H1 (cell line): ENCODE data around the gene ARRDC1. TPM values are rescaled to one million over a fixed set of nuclear protein-coding genes. Genes with fewer than 3 reads are reported as not detected.
A peak's percentile ranks its signal among the peaks of the same experiment; 100 is the strongest.

Experiments
- CTCF ChIA-PET: fragments of 300-600 bp; sonication (Branson Sonifier 250); formaldehyde crosslinking; loops from one replicate; lab custom pipeline; 2021; ENCODE audit not compliant: partially characterized antibody; lab: Charles Lee
- POLR2A ChIA-PET: fragments of 300-600 bp; sonication (Branson Sonifier 250); formaldehyde crosslinking; loops from one replicate; lab custom pipeline; 2021; ENCODE audit warnings: inconsistent platforms; ENCODE audit not compliant: partially characterized antibody; lab: Charles Lee
- DNase-seq, 2 experiments: peaks; one replicate each; pipeline versions ENCODE4 v3.0.0 to v3.0.0-alpha.2; 2010 to 2022; ENCODE audit warnings: low spot score in 2 of 2, low read depth in 1 of 2, mixed read lengths in 1 of 2
- FAIRE-seq: peaks from 2 replicates; lab custom pipeline; 2011; peaks lifted over from hg19 to GRCh38; lab: Jason Lieb, UNC
- H2AFZ ChIP-seq: 2 replicates; pipeline ENCODE4 v1.8.1; 2012; ENCODE audit warnings: low read length, inconsistent platforms
- H2AK5ac ChIP-seq: 2 replicates; pipeline ENCODE4 v1.6.1; 2013; ENCODE audit warnings: low read depth, low read length
- H2BK120ac ChIP-seq: replicated peaks from 2 replicates; pipeline ENCODE3; 2013; ENCODE audit warnings: low read depth, low read length, inconsistent platforms
- H2BK12ac ChIP-seq: 2 replicates; pipeline ENCODE4 v1.6.1; 2013; ENCODE audit warnings: low read depth, low read length
- H2BK15ac ChIP-seq: 2 replicates; pipeline ENCODE4 v1.6.1; 2013; ENCODE audit warnings: low read length
- H2BK20ac ChIP-seq: 2 replicates; pipeline ENCODE4 v1.6.1; 2013; ENCODE audit warnings: low read length
- H2BK5ac ChIP-seq: 2 replicates; pipeline ENCODE4 v1.6.1; 2013; ENCODE audit warnings: low read depth, low read length
- H3K14ac ChIP-seq: 2 replicates; pipeline ENCODE4 v1.6.1; 2013; ENCODE audit warnings: inconsistent platforms; ENCODE audit not compliant: insufficient read length
- H3K18ac ChIP-seq: 2 replicates; pipeline ENCODE4 v1.6.1; 2013; ENCODE audit warnings: low read length; ENCODE audit errors: extremely low read depth
- H3K23ac ChIP-seq: 2 replicates; pipeline ENCODE4 v1.6.1; 2013; ENCODE audit warnings: inconsistent platforms; ENCODE audit not compliant: insufficient read length
- H3K23me2 ChIP-seq: 2 replicates; pipeline ENCODE4 v1.6.1; 2013; ENCODE audit warnings: low read depth, low read length
- H3K27ac ChIP-seq: 2 replicates; pipeline ENCODE4 v1.6.1; 2011; ENCODE audit warnings: low read depth, low read length, inconsistent platforms
- H3K27me3 ChIP-seq, 4 experiments: replicated peaks in 1 of 4; 1 replicate in 1 of 4; 2 replicates in 3 of 4; pipeline versions ENCODE4 v1.6.1 to v1.8.1; 2011 to 2013; ENCODE audit warnings: low read length in 3 of 4, mild to moderate bottlenecking in 3 of 4, inconsistent platforms in 2 of 4, mixed read lengths in 2 of 4, moderate library complexity in 1 of 4; ENCODE audit not compliant: control insufficient read depth in 3 of 4, insufficient read depth in 3 of 4; ENCODE audit errors: extremely low read depth in 1 of 4
- H3K36me3 ChIP-seq, 4 experiments: 2 replicates each; pipeline versions ENCODE4 v1.6.1 to v1.8.1; 2011 to 2013; ENCODE audit warnings: mild to moderate bottlenecking in 4 of 4, low read length in 3 of 4, moderate library complexity in 2 of 4, control low read depth in 1 of 4, inconsistent platforms in 1 of 4; ENCODE audit not compliant: insufficient read depth in 4 of 4, control insufficient read depth in 2 of 4
- H3K4ac ChIP-seq: replicated peaks from 2 replicates; pipeline ENCODE3; 2013; ENCODE audit warnings: low read length, low read depth, mixed read lengths, inconsistent platforms; ENCODE audit not compliant: insufficient read length
- H3K4me1 ChIP-seq, 4 experiments: replicated peaks in 1 of 4; 1 replicate in 1 of 4; 2 replicates in 3 of 4; pipeline versions ENCODE4 v1.6.1 to v1.8.1; 2011 to 2013; ENCODE audit warnings: low read length in 3 of 4, inconsistent platforms in 2 of 4, mixed read lengths in 1 of 4; ENCODE audit not compliant: insufficient read depth in 4 of 4, control insufficient read depth in 3 of 4
- H3K4me2 ChIP-seq, 2 experiments: 2 replicates each; pipeline versions ENCODE4 v1.6.1 to v1.8.1; 2011 to 2013; ENCODE audit warnings: low read depth in 2 of 2, low read length in 2 of 2, control low read depth in 1 of 2, inconsistent platforms in 1 of 2, mild to moderate bottlenecking in 1 of 2; ENCODE audit not compliant: insufficient read depth in 1 of 2
- H3K4me3 ChIP-seq, 4 experiments: fragments of 200-600, 300-600 bp in 1 of 4; sonication (generic), shearing (Covaris generic), sonication (Bioruptor Twin) in 1 of 4; 2 replicates each; pipeline versions ENCODE4 v1.5.1 to v1.8.1; 2011 to 2016; ENCODE audit warnings: low read length in 4 of 4, low read depth in 3 of 4, control low read depth in 2 of 4, inconsistent platforms in 2 of 4, mild to moderate bottlenecking in 2 of 4, mixed read lengths in 1 of 4, moderate library complexity in 1 of 4; ENCODE audit not compliant: insufficient read depth in 2 of 4; ENCODE audit errors: extremely low read depth in 1 of 4
- H3K56ac ChIP-seq: replicated peaks from 2 replicates; pipeline ENCODE3; 2013; ENCODE audit warnings: low read depth, mild to moderate bottlenecking, mixed read lengths, low read length, inconsistent platforms; ENCODE audit not compliant: insufficient read length
- H3K79me1 ChIP-seq: 2 replicates; pipeline ENCODE4 v1.6.1; 2013; ENCODE audit warnings: low read depth, low read length, control low read depth
- H3K79me2 ChIP-seq, 2 experiments: 2 replicates each; pipeline versions ENCODE4 v1.6.1 to v1.8.1; 2012 to 2013; ENCODE audit warnings: low read length in 2 of 2, mild to moderate bottlenecking in 2 of 2, inconsistent platforms in 1 of 2; ENCODE audit not compliant: insufficient read depth in 2 of 2, control insufficient read depth in 1 of 2
- H3K9ac ChIP-seq, 4 experiments: replicated peaks in 1 of 4; 1 replicate in 1 of 4; 2 replicates in 3 of 4; pipeline versions ENCODE4 v1.6.1 to v1.8.1; 2011 to 2013; ENCODE audit warnings: low read depth in 3 of 4, low read length in 3 of 4, control low read depth in 2 of 4, mild to moderate bottlenecking in 2 of 4, moderate library complexity in 2 of 4, inconsistent platforms in 1 of 4; ENCODE audit errors: extremely low read depth in 1 of 4
- H3K9me3 ChIP-seq, 2 experiments: 2 replicates each; pipeline versions ENCODE4 v1.6.1 to v1.8.1; 2012 to 2013; ENCODE audit warnings: mild to moderate bottlenecking in 2 of 2, moderate library complexity in 2 of 2, control low read depth in 1 of 2, inconsistent platforms in 1 of 2, low read depth in 1 of 2, low read length in 1 of 2, mixed read lengths in 1 of 2; ENCODE audit not compliant: insufficient read depth in 2 of 2
- H4K20me1 ChIP-seq, 2 experiments: replicated peaks in 1 of 2; 2 replicates each; pipeline versions ENCODE3 to v1.8.1; 2011 to 2013; ENCODE audit warnings: inconsistent platforms in 2 of 2, low read length in 2 of 2, mild to moderate bottlenecking in 1 of 2; ENCODE audit not compliant: insufficient read depth in 2 of 2, control insufficient read depth in 1 of 2
- H4K5ac ChIP-seq: 2 replicates; pipeline ENCODE4 v1.6.1; 2013; ENCODE audit warnings: low read length, low read depth, mixed read lengths, inconsistent platforms; ENCODE audit not compliant: insufficient read length
- H4K8ac ChIP-seq: 2 replicates; pipeline ENCODE4 v1.8.0; 2013; ENCODE audit warnings: mild to moderate bottlenecking, moderate library complexity, low read length, inconsistent platforms; ENCODE audit not compliant: insufficient read depth; ENCODE audit errors: extremely low read depth
- H4K91ac ChIP-seq: replicated peaks from 2 replicates; pipeline ENCODE3; 2013; ENCODE audit warnings: low read length, mixed read lengths, inconsistent platforms; ENCODE audit not compliant: insufficient read length
- CTCF ChIP-seq, 3 experiments: IDR thresholded peaks; 1 replicate in 2 of 3; 2 replicates in 1 of 3; pipeline versions ENCODE4 v1.5.1 to v1.6.1; 2011; ENCODE audit warnings: low read length in 3 of 3, mild to moderate bottlenecking in 3 of 3, inconsistent platforms in 2 of 3, low read depth in 1 of 3, moderate library complexity in 1 of 3; ENCODE audit not compliant: insufficient read depth in 1 of 3; ENCODE audit errors: control extremely low read depth in 1 of 3
- GABPA ChIP-seq: IDR thresholded peaks from 2 replicates; pipeline ENCODE4 v1.6.1; 2011; ENCODE audit warnings: mild to moderate bottlenecking, low read length, moderate library complexity, borderline replicate concordance; ENCODE audit not compliant: insufficient read depth
- RAD21 ChIP-seq, 2 experiments: IDR thresholded peaks in 1 of 2; conservative IDR thresholded peaks in 1 of 2; 2 replicates each; pipeline ENCODE4 v1.6.1; 2011; ENCODE audit warnings: low read depth in 2 of 2, low read length in 2 of 2, improper control_type of control experiment in 1 of 2, inconsistent platforms in 1 of 2, mild to moderate bottlenecking in 1 of 2, moderate library complexity in 1 of 2
- SIX5 ChIP-seq: IDR thresholded peaks from 2 replicates; pipeline ENCODE4 v1.6.1; 2011; ENCODE audit warnings: mild to moderate bottlenecking, low read depth, low read length
- WGBS, 2 experiments: shearing (Covaris generic) in 1 of 2; methylation state at CpG; one replicate each; pipeline versions ENCODE4 v1.1.6 to v1.1.7; 2013 to 2015; ENCODE audit warnings: low lambda C conversion rate in 2 of 2, mixed read lengths in 2 of 2, inconsistent platforms in 1 of 2, low coverage in 1 of 2, missing lambda C conversion rate in 1 of 2; ENCODE audit not compliant: insufficient replicate concordance in 2 of 2, insufficient coverage in 1 of 2, insufficient read length in 1 of 2; ENCODE audit errors: extremely low coverage in 1 of 2, missing lambda C conversion rate in 1 of 2; 5-methylcytosine and 5-hydroxymethylcytosine counted together
- polyA plus RNA-seq, 7 experiments: library from polyadenylated mRNA; depleted of rRNA in 3 of 7; stranded (reverse) in 5 of 7; unstranded in 2 of 7; fragments of >200 nt in 5 of 7; fragments of 200-250 nt in 2 of 7; gene quantifications; 1 replicate in 5 of 7; 2 replicates in 1 of 7; 4 replicates in 1 of 7; pipeline versions ENCODE4 v1.2.1 to v1.2.3, GENCODE V29; 2011 to 2013; ENCODE audit warnings: missing spikeins in 2 of 7, mixed read lengths in 2 of 7
- total RNA-seq: library from RNA; stranded (reverse); fragmentation: NEBNext Ultra II Directional; extraction: Animal tissue kit (Norgen Biotek cat#: 25700); gene quantifications from 2 replicates; pipeline ENCODE4 v1.2.1, GENCODE V29; 2021

Gene ARRDC1
- total and polyA plus RNA-seq, 2 of the 8 experiments (the other 6 are each of a cell fraction or from before 2014, with no cell fraction given) = 22.0 to 58.4 TPM

GRCh38 chr9:137582286-137582860, 23.1 kb upstream of the ARRDC1 start:
- H2AFZ ChIP-seq = no peak overlapping the region
- H3K79me2 ChIP-seq = peaks cover 7 to 8% of the 10 kb centered on the region in 2 experiments
- H3K18ac ChIP-seq = no peak overlapping the region
- CTCF ChIA-PET = interaction anchor here (0.6 to 5.9 kb wide), 30 partner anchors 8 to 417 kb away, joined by 3 to 46 read pairs (median 4); partner anchors contain the start of genes EHMT1 and ZMYND19
- peaks cover 0 to 20% (median 7%) of the 10 kb centered on the region in 4 experiments; a peak in 6 of 7 replicates for H3K4me1 ChIP-seq
- no peak overlapping the region for H3K9ac ChIP-seq
- H2BK12ac ChIP-seq = no peak overlapping the region
- POLR2A ChIA-PET = interaction anchor here (0.6 to 4.6 kb wide), 9 partner anchors 8 to 92 kb away, joined by 3 to 45 read pairs (median 3); partner anchors contain the start of genes EHMT1 and ZMYND19
- no peak overlapping the region for H3K14ac ChIP-seq
- H3K27ac ChIP-seq = 0 out of 2 replicates have a peak overlapping the region, but pooled peaks have one; percentile 7
- H4K91ac ChIP-seq = no peak overlapping the region
- no peak overlapping the region for H3K4me3 ChIP-seq
- H3K4me2 ChIP-seq = no peak overlapping the region
- 89% methylated on average over 20 of the region's 20 CpGs; no CpG with 5 or more reads in 1 of the 2 experiments for WGBS, 2 experiments
- peaks cover 3% of the 10 kb centered on the region; the same call in 1 of the 2 replicates for H3K23me2 ChIP-seq
- no peak overlapping the region for H3K56ac ChIP-seq
- peaks cover 27% of the 10 kb centered on the region for H3K79me1 ChIP-seq
- H2BK5ac ChIP-seq = no peak overlapping the region
- H3K23ac ChIP-seq = no peak overlapping the region
- H3K9me3 ChIP-seq = no peaks in the 10 kb centered on the region
- no peak overlapping the region for H2BK15ac ChIP-seq
- no peak overlapping the region for H2BK120ac ChIP-seq
- peaks cover 17 to 54% (median 41%) of the 10 kb centered on the region in 4 experiments for H3K36me3 ChIP-seq
- no peak overlapping the region for H4K5ac ChIP-seq
- H2AK5ac ChIP-seq = no peak overlapping the region
- no peak overlapping the region for H3K4ac ChIP-seq
- TF ChIP-seq CTCF (IDR thresholded peaks at IDR 0.05; ENCODE audit: control extremely low read depth in 1 of 3, insufficient read depth in 1 of 3, low read depth in 1 of 3, low read length in 3 of 3) (peak in 2 of 3 experiments; percentile 71 to 85; a peak in 3 of 4 replicates), RAD21 (IDR thresholded peaks at IDR 0.05 in 1 of 2, conservative IDR thresholded peaks at IDR 0.05 in 1 of 2; ENCODE audit: low read depth in 2 of 2, low read length in 2 of 2) (peak; percentile 83 to 92), SIX5 (no peak), GABPA (peak; percentile 42; the same call in 1 of the 2 replicates)
- DNase-seq (peak in 1 of 2 experiments; percentile 66), FAIRE-seq (no peak)
- H4K8ac ChIP-seq = no peak overlapping the region
- H4K20me1 ChIP-seq = peaks cover 12 to 45% of the 10 kb centered on the region in 2 experiments
- H2BK20ac ChIP-seq = no peak overlapping the region
- H3K27me3 ChIP-seq = no peaks in the 10 kb centered on the region
